ENCODE data around the gene MARCHF10. TPM values are rescaled to one million over a fixed set of nuclear protein-coding genes. Genes with fewer than 3 reads are reported as not detected.

MARCHF10 gene
- total RNA-seq, 1 donor from 2014 or later, result not detected

DNA sequence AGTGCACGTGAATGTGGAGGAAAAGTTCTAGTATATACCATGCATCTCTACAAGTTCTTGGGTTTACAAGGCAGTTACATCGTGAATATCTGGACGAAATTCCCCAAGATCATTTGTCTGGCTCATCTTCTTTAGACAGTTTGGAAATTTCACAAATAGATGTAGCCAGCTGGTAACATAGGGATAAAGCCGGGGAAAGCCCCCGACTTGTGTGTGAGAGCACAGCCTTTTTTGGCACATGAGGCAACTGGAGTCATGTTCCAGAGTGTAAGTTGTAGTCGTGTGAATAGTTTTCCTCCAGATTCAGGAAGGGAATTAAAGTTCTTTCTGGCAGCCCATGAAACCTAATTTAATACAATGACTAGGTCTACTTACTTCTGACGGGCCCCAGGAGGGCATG, 62.3 kb downstream of the MARCHF10 start:
- ATAC-seq (ENCODE audit: low read depth) (no peak), DNase-seq (no peak)
- no peaks in the 10 kb centered on the region for H3K36me3 Mint-ChIP-seq (ENCODE audit: low read depth)
- H3K27me3 Mint-ChIP-seq, result peaks cover 19% of the 10 kb centered on the region
- no peaks in the 10 kb centered on the region for H3K9me3 Mint-ChIP-seq
- H3K27ac Mint-ChIP-seq, result no peak overlapping the region
- no peak overlapping the region for H3K4me3 Mint-ChIP-seq
- H3K4me1 Mint-ChIP-seq, result no peaks in the 10 kb centered on the region
- TF ChIP-seq, protein P1, sequence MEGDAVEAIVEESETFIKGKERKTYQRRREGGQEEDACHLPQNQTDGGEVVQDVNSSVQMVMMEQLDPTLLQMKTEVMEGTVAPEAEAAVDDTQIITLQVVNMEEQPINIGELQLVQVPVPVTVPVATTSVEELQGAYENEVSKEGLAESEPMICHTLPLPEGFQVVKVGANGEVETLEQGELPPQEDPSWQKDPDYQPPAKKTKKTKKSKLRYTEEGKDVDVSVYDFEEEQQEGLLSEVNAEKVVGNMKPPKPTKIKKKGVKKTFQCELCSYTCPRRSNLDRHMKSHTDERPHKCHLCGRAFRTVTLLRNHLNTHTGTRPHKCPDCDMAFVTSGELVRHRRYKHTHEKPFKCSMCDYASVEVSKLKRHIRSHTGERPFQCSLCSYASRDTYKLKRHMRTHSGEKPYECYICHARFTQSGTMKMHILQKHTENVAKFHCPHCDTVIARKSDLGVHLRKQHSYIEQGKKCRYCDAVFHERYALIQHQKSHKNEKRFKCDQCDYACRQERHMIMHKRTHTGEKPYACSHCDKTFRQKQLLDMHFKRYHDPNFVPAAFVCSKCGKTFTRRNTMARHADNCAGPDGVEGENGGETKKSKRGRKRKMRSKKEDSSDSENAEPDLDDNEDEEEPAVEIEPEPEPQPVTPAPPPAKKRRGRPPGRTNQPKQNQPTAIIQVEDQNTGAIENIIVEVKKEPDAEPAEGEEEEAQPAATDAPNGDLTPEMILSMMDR (IDR thresholded peaks at IDR 0.05), result no peak
- ChIA-PET CTCF (no interaction called here), POLR2A (no interaction called here)
- intact Hi-C loops (cut with micrococcal nuclease), result no loop called here

- peaks cover 19% of the 10 kb centered on the region for H3K27me3 Mint-ChIP-seq
- no peak for DNase-seq
- POLR2A ChIA-PET, result no interaction called here
- intact Hi-C loops (cut with micrococcal nuclease), result no loop called here
- no peaks in the 10 kb centered on the region for H3K4me1 Mint-ChIP-seq
- TF ChIP-seq, protein P1 (IDR thresholded peaks at IDR 0.05), result no peak
- H3K36me3 Mint-ChIP-seq (ENCODE audit: low read depth), result no peaks in the 10 kb centered on the region
- H3K4me3 Mint-ChIP-seq, result no peak overlapping the region
- H3K9me3 Mint-ChIP-seq, result no peaks in the 10 kb centered on the region
- CTCF ChIA-PET, result no interaction called here
- ATAC-seq (ENCODE audit: low read depth), result no peak
- H3K27ac Mint-ChIP-seq, result no peak overlapping the region
Observed at GRCh38 chr17:62744259-62744658, 63.9 kb downstream of the MARCHF10 start.

DNA sequence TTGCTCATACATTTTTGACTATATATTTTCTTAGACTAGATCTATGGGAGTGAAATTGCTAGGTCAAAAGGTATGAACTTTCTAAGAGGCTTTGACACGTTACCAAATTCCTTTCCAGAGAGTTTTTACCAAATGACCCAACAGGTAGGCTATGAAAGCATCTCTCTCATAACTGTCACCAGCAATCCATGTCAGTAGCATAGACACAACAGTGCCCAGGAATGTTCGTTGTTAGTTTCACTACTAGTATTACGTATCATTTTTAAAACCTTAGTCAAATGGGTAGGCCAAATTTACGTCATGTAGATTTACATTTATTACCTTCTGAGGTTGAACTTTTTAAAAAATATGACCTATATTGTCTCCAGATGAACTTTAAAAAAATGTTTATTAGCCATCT, 66.8 kb downstream of the MARCHF10 start:
- Mint-ChIP-seq H3K27ac (no peak overlapping the region), H3K9me3 (no peaks in the 10 kb centered on the region), H3K36me3 (ENCODE audit: low read depth) (no peaks in the 10 kb centered on the region), H3K4me1 (no peaks in the 10 kb centered on the region), H3K4me3 (no peak overlapping the region), H3K27me3 (peaks cover 15% of the 10 kb centered on the region)
- CTCF ChIA-PET, result no interaction called here
- TF ChIP-seq, protein P1 (IDR thresholded peaks at IDR 0.05), result no peak
- DNase-seq (no peak), ATAC-seq (ENCODE audit: low read depth) (no peak)
- intact Hi-C loops (cut with micrococcal nuclease), result no loop called here
- POLR2A ChIA-PET, result no interaction called here

DNA sequence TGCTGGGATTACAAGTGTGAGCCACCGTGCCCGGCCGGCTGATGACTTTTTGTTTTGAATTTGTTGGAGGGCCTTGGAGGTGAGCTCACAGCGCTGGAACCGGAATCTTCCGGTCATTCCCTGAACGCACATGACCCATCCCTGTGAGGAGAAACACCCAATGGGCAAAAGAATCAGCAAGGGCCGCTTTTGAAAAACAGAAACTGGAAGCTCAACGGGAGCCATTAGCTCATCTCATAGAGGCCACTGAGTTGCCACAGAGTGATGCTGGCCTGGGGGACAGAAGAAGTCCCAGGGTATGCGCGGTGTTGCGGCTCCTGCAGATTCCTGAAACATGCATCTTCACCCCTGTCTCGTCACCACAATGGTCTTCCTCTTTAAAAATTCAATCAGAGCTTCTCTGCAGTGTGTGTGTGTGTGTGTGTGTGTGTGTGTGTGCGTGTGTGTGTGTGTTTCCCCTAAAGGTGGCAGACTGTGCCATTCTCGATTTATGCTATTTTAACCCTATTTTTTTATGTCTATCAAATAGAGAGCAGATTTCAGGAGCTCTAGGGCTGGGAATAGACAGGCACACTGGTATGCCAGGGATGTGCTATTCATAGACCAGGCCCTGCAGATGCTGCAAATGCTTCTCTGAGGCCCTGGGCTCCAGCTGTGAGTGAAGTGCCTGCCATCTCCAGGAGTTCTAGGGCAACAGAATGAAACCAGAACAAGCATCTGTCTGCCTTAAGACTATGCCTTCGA, 68.3 kb downstream of the MARCHF10 start:
- no peak overlapping the region for H3K4me3 Mint-ChIP-seq
- H3K36me3 Mint-ChIP-seq (ENCODE audit: low read depth), result no peaks in the 10 kb centered on the region
- ATAC-seq (ENCODE audit: low read depth), result no peak
- H3K4me1 Mint-ChIP-seq, result no peaks in the 10 kb centered on the region
- no peak for DNase-seq
- no peak overlapping the region for H3K27ac Mint-ChIP-seq
- TF ChIP-seq, protein P1 (IDR thresholded peaks at IDR 0.05), result no peak
- peaks cover 12% of the 10 kb centered on the region for H3K27me3 Mint-ChIP-seq
- CTCF ChIA-PET, result interaction anchor here (0.9 kb wide), 1 partner anchor 16 kb away, joined by 3 read pairs; no protein-coding TSS in a partner anchor
- no peaks in the 10 kb centered on the region for H3K9me3 Mint-ChIP-seq
- intact Hi-C loops (cut with micrococcal nuclease), result no loop called here
- POLR2A ChIA-PET, result no interaction called here

DNA sequence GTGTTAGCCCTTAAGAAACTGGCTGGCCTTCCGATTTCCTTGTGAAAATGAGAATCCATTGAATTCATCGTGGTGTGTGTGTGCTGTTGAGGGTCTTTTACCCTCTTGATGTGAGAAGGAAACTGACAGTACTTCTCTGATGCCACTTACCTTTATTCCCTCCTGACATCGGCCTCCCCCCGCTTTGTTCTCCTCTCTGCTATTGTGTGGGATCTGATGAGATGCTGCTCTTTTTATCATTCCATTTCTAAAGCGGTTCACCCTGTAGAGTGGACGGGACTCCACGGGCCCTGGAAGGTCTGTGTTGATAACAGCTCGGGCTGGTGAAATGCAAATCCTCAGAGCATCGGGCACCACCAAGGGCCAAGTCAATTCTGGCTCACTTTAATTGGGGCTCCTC, 69.8 kb downstream of the MARCHF10 start:
- Mint-ChIP-seq H3K27ac (no peak overlapping the region), H3K4me1 (no peaks in the 10 kb centered on the region), H3K27me3 (peaks cover 3% of the 10 kb centered on the region), H3K36me3 (ENCODE audit: low read depth) (no peaks in the 10 kb centered on the region), H3K4me3 (no peak overlapping the region), H3K9me3 (no peaks in the 10 kb centered on the region)
- ATAC-seq (ENCODE audit: low read depth), result no peak
- CTCF ChIA-PET, result no interaction called here
- TF ChIP-seq, protein P1 (IDR thresholded peaks at IDR 0.05), result no peak
- POLR2A ChIA-PET, result no interaction called here
- DNase-seq, result no peak
- intact Hi-C loops (cut with micrococcal nuclease), result no loop called here
